ENCODE results near the gene AGAP1. TPM values are rescaled to one million over a fixed set of nuclear protein-coding genes. Genes with fewer than 3 reads are reported as not detected.

Gene AGAP1
- total RNA-seq, 1 donor from 2014 or later = 33.4 TPM

DNA sequence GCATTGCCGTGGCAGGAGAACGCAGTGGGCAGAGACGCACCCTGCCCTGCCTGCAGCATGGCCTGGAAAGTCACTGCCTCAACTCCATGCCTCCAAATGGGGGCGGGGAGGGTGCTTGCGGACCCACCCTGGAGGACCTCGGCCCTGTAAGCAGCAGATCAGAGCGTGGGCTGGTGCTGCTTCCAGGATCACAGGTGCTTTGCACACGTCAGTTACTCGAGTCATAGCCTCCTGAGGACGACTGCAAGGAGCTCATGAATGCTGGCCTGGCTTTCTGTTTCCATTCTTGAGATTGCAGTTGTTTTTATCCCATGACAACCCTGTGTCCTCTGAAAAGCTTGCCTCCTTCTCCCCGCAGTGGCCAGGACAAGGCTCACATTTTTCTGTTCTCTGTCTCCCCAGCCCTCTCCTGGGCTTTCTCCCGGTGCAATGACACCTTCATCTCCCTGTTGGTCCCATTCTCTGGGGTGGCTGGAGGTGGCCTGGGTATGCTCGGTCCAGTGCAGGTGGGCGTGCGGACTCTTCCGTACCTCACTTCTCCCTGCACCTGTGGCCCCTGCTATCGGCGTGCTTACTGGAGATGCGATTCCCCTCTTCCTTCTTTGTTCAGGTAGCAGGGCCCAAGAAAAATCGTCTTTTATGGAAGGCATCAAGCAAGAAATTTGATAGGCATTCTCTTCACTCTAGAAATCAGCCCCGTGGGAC lies 466.3 kb downstream of the AGAP1 start:
- DNase-seq (no peak), ATAC-seq (no peak)
- H3K27me3 ChIP-seq = no peaks in the 10 kb centered on the region
- H3K36me3 ChIP-seq = no peaks in the 10 kb centered on the region
- no peaks in the 10 kb centered on the region for H3K4me1 ChIP-seq
- intact Hi-C loops (cut with DNase I) = no loop called here
- TF ChIP-seq CTCF (IDR thresholded peaks at IDR 0.05) = no peak
- H3K9me3 ChIP-seq = no peaks in the 10 kb centered on the region
- no peak overlapping the region for H3K4me3 ChIP-seq
- H3K27ac ChIP-seq = no peak overlapping the region

- H3K27ac ChIP-seq = no peak overlapping the region
- H3K36me3 ChIP-seq = no peaks in the 10 kb centered on the region
- H3K4me3 ChIP-seq = no peak overlapping the region
- no peaks in the 10 kb centered on the region for H3K4me1 ChIP-seq
- DNase-seq (no peak), ATAC-seq (no peak)
- H3K9me3 ChIP-seq = no peaks in the 10 kb centered on the region
- intact Hi-C loops (cut with DNase I) = no loop called here
- TF ChIP-seq CTCF (IDR thresholded peaks at IDR 0.05) = no peak
- H3K27me3 ChIP-seq = no peaks in the 10 kb centered on the region
These were observed 467.1 kb downstream of the AGAP1 start for GRCh38 chr2:235960716-235961640.

- Histone ChIP-seq H3K27ac (no peak overlapping the region), H3K4me3 (no peak overlapping the region), H3K4me1 (no peaks in the 10 kb centered on the region), H3K36me3 (no peaks in the 10 kb centered on the region), H3K27me3 (no peaks in the 10 kb centered on the region), H3K9me3 (no peaks in the 10 kb centered on the region)
- TF ChIP-seq CTCF (IDR thresholded peaks at IDR 0.05) = no peak
- no peak for ATAC-seq
- intact Hi-C loops (cut with DNase I) = no loop called here
- DNase-seq = no peak
These were observed 467.9 kb downstream of the AGAP1 start for GRCh38 chr2:235961711-235962110.

DNA sequence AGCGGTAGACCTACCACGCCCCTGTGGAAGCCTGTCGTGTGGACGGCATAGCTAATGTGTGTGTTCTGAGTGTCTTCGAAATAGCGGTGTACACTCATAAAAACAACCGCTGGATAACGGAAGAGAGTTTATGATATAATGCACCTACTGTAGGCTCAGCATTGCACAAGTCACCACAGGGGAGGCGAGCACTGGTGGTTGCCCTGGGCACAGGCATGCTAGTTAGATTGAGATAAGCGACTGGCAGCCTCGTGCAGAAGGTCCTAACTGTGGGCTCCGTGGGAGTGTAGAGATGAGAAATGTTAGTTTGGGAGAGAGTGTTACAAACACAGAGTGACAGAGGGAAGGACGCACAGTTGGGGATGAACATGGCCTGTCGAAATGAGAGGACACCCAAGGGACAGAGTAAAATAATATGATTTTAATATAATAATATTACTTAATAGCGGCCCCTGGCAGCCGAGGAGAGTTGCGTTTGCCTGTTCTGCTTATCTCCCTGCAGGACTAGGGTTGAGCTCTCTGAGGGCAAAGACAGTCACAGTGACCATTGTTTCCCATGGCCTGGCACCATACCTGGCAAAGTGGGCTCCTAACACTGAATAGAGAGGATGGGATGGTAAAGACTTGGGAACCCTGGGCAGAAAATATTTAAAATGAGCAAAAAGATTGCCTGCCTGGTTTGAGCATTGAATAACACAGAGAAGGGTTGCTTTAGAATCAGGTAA lies 470.2 kb downstream of the AGAP1 start:
- no peak for TF ChIP-seq CTCF (IDR thresholded peaks at IDR 0.05)
- no peaks in the 10 kb centered on the region for H3K4me1 ChIP-seq
- no peak overlapping the region for H3K4me3 ChIP-seq
- H3K9me3 ChIP-seq = no peaks in the 10 kb centered on the region
- no peak overlapping the region for H3K27ac ChIP-seq
- intact Hi-C loops (cut with DNase I) = no loop called here
- no peak for DNase-seq
- peaks cover 6% of the 10 kb centered on the region for H3K36me3 ChIP-seq
- no peaks in the 10 kb centered on the region for H3K27me3 ChIP-seq
- no peak for ATAC-seq

DNA sequence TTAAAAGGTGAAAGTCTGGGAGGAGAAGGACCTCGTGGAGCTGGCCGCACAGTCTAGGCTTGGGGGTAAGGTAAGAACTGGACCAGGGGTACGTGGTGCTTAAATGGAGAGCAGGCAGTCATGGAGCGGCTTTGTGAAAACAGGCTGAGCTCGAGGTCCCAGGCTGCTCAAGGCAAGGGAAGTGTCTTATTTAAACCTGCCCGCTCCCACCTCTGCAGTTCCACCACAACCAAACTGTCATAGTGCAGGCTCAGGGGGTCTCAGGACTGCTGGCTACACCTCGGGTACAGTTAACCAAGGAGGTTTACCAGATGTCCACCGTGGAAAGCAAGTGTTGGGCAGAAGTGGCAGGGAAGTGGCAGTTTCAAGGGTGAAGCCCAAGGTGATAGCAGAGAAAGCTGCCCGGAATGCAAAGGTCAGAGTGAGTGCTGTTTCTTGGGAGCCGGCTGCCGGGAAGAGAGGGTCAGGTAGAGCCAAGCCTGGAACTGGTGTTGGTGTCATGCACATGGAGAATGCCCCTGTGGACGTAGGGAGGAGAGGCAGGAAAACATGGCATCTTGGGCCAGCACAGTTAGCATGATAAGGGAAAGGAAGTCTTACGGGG lies 471.0 kb downstream of the AGAP1 start:
- DNase-seq = no peak
- no peak for TF ChIP-seq CTCF (IDR thresholded peaks at IDR 0.05)
- Histone ChIP-seq H3K27me3 (no peaks in the 10 kb centered on the region), H3K36me3 (peaks cover 7% of the 10 kb centered on the region), H3K9me3 (no peaks in the 10 kb centered on the region), H3K4me1 (no peaks in the 10 kb centered on the region), H3K27ac (no peak overlapping the region), H3K4me3 (no peak overlapping the region)
- intact Hi-C loops (cut with DNase I) = no loop called here
- ATAC-seq = no peak
